ENCODE data around the gene HMBS. TPM values are rescaled to one million over a fixed set of nuclear protein-coding genes. Genes with fewer than 3 reads are reported as not detected.

Gene HMBS
- polyA plus RNA-seq, 1 donor (not counting 4 experiments of a cell fraction or from before 2014, with no cell fraction given), result 48.7 TPM

DNA sequence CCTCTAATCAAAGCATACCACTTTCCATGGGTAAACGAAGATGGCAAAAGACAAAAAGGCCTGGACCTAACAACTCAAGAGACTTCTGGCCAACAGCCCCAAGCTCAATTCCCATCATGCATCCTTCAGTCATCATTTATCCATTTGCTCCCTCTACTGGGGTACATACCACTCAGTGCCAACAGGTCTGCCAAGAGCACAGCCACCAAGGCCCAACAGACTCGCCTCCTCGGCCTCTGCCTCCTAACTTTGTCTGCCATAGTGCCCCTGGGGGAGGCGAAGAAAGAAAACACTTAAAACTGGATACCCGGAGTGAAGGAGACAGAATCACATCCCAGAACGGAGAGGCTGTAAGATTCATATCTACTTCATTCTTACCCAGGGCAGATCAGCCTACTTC lies 28.8 kb upstream of the HMBS start:
- H3K9me3 ChIP-seq (ENCODE audit: control insufficient read depth, low read depth, low read length), result no peaks in the 10 kb centered on the region
- H3K27ac ChIP-seq (ENCODE audit: control insufficient read depth, insufficient read depth, low read length), result peak overlapping the region; percentile 77
- H3K9ac ChIP-seq (ENCODE audit: control insufficient read depth, extremely low read depth, insufficient read depth, low read length), result peak overlapping the region; percentile 87
- DNase-seq (ENCODE audit: low read depth, low spot score) (no peak), FAIRE-seq (no peak)
- no peaks in the 10 kb centered on the region for H3K27me3 ChIP-seq (ENCODE audit: control insufficient read depth, extremely low read depth, insufficient read depth, low read length)
- H3K4me2 ChIP-seq (ENCODE audit: control insufficient read depth, extremely low read depth, insufficient read depth, low read depth, low read length), result peak overlapping the region; percentile 89
- peaks cover 4% of the 10 kb centered on the region for H4K20me1 ChIP-seq (ENCODE audit: control insufficient read depth, extremely low read depth, insufficient read depth, low read length)
- dilution Hi-C loops (cut with MboI; ENCODE audit: extremely low pct_ligation_motif_present, low sequenced_read_pairs), result no loop called here
- TF ChIP-seq, protein P1, sequence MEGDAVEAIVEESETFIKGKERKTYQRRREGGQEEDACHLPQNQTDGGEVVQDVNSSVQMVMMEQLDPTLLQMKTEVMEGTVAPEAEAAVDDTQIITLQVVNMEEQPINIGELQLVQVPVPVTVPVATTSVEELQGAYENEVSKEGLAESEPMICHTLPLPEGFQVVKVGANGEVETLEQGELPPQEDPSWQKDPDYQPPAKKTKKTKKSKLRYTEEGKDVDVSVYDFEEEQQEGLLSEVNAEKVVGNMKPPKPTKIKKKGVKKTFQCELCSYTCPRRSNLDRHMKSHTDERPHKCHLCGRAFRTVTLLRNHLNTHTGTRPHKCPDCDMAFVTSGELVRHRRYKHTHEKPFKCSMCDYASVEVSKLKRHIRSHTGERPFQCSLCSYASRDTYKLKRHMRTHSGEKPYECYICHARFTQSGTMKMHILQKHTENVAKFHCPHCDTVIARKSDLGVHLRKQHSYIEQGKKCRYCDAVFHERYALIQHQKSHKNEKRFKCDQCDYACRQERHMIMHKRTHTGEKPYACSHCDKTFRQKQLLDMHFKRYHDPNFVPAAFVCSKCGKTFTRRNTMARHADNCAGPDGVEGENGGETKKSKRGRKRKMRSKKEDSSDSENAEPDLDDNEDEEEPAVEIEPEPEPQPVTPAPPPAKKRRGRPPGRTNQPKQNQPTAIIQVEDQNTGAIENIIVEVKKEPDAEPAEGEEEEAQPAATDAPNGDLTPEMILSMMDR (optimal IDR thresholded peaks at IDR 0.05 in 1 of 3, IDR thresholded peaks at IDR 0.05 in 1 of 3, conservative IDR thresholded peaks at IDR 0.05 in 1 of 3; ENCODE audit: extremely low read depth in 1 of 3, insufficient read depth in 2 of 3, low read length in 3 of 3), result peak in 1 of 3 experiments; percentile 44
- no peak for TF ChIP-seq EZH2 (IDR thresholded peaks at IDR 0.05; ENCODE audit: low read length)
- no peaks in the 10 kb centered on the region for H3K9me1 ChIP-seq (ENCODE audit: control insufficient read depth, extremely low read depth, insufficient read depth, low read length)
- peaks cover 39% of the 10 kb centered on the region for H3K79me2 ChIP-seq (ENCODE audit: control insufficient read depth, insufficient read depth, low read length)
- H2AFZ ChIP-seq (ENCODE audit: control insufficient read depth, low read length), result no peak overlapping the region
- peak overlapping the region; percentile 76 to 92 (median 77) for H3K4me3 ChIP-seq (ENCODE audit: control insufficient read depth in 2 of 3, extremely low read depth in 1 of 3, insufficient read depth in 2 of 3, low read depth in 1 of 3, low read length in 3 of 3)
- H3K36me3 ChIP-seq (ENCODE audit: control insufficient read depth in 2 of 2, extremely low read depth in 1 of 2, insufficient read depth in 2 of 2, low read length in 2 of 2), result peaks cover 38 to 43% of the 10 kb centered on the region in 2 experiments
- H3K4me1 ChIP-seq (ENCODE audit: control insufficient read depth, extremely low read depth, insufficient read depth, low read length), result peaks cover 16% of the 10 kb centered on the region

- peak overlapping the region; percentile 77 for H3K27ac ChIP-seq (ENCODE audit: control insufficient read depth, insufficient read depth, low read length)
- H3K4me3 ChIP-seq (ENCODE audit: control insufficient read depth in 2 of 3, extremely low read depth in 1 of 3, insufficient read depth in 2 of 3, low read depth in 1 of 3, low read length in 3 of 3), result peak overlapping the region; percentile 76 to 92 (median 77)
- H3K79me2 ChIP-seq (ENCODE audit: control insufficient read depth, insufficient read depth, low read length), result peaks cover 39% of the 10 kb centered on the region
- H3K27me3 ChIP-seq (ENCODE audit: control insufficient read depth, extremely low read depth, insufficient read depth, low read length), result no peaks in the 10 kb centered on the region
- no peaks in the 10 kb centered on the region for H3K9me3 ChIP-seq (ENCODE audit: control insufficient read depth, low read depth, low read length)
- H3K4me2 ChIP-seq (ENCODE audit: control insufficient read depth, extremely low read depth, insufficient read depth, low read depth, low read length), result peak overlapping the region; percentile 89
- peaks cover 16% of the 10 kb centered on the region for H3K4me1 ChIP-seq (ENCODE audit: control insufficient read depth, extremely low read depth, insufficient read depth, low read length)
- peak overlapping the region; percentile 69 for H2AFZ ChIP-seq (ENCODE audit: control insufficient read depth, low read length)
- no peaks in the 10 kb centered on the region for H3K9me1 ChIP-seq (ENCODE audit: control insufficient read depth, extremely low read depth, insufficient read depth, low read length)
- H3K9ac ChIP-seq (ENCODE audit: control insufficient read depth, extremely low read depth, insufficient read depth, low read length), result peak overlapping the region; percentile 87
- H4K20me1 ChIP-seq (ENCODE audit: control insufficient read depth, extremely low read depth, insufficient read depth, low read length), result peaks cover 4% of the 10 kb centered on the region
- TF ChIP-seq EZH2 (IDR thresholded peaks at IDR 0.05; ENCODE audit: low read length), result no peak
- TF ChIP-seq, protein P1 (optimal IDR thresholded peaks at IDR 0.05 in 1 of 3, IDR thresholded peaks at IDR 0.05 in 1 of 3, conservative IDR thresholded peaks at IDR 0.05 in 1 of 3; ENCODE audit: extremely low read depth in 1 of 3, insufficient read depth in 2 of 3, low read length in 3 of 3), result no peak
- DNase-seq (ENCODE audit: low read depth, low spot score), result no peak
- peaks cover 32 to 38% of the 10 kb centered on the region in 2 experiments for H3K36me3 ChIP-seq (ENCODE audit: control insufficient read depth in 2 of 2, extremely low read depth in 1 of 2, insufficient read depth in 2 of 2, low read length in 2 of 2)
- no peak for FAIRE-seq
- dilution Hi-C loops (cut with MboI; ENCODE audit: extremely low pct_ligation_motif_present, low sequenced_read_pairs), result no loop called here
Measured at GRCh38 chr11:119056421-119056999, 28.2 kb upstream of the HMBS start.

Measured in keratinocyte (primary cell).